WI38 (cell line): ENCODE results near the gene SLC6A11.

ENCODE experiments used
- H3K4me3 ChIP-seq: 2 replicates; pipeline ENCODE4 v1.5.1; 2011; ENCODE audit warnings: low read depth, mild to moderate bottlenecking, control low read depth, low read length
- TF ChIP-seq, protein P1 (sequence below): IDR thresholded peaks from 2 replicates; pipeline ENCODE4 v1.5.1; 2012; ENCODE audit warnings: low read depth, mild to moderate bottlenecking, control low read depth, low read length

Gene SLC6A11

DNA sequence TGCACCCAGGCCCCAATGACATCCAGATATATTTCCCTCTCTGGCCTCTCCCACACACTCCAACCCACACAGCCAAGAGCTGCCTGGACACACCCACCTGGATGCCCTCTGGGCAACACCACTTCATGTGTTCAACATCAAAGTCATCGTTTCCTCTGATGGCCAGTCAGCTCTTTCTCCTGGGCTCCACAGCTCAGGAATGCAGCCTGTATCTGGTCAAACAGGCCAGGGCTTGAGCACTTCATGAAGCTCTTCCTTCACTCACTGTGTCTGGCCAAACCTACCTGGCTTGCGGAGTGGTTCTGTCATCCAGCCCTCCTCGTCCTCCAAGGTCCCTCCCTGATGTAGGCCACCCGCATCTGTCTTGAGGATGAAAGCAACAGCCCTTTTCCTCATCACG, 35.8 kb upstream of the SLC6A11 start:
- H3K4me3 ChIP-seq: no peak overlapping the region
- TF ChIP-seq, protein P1, sequence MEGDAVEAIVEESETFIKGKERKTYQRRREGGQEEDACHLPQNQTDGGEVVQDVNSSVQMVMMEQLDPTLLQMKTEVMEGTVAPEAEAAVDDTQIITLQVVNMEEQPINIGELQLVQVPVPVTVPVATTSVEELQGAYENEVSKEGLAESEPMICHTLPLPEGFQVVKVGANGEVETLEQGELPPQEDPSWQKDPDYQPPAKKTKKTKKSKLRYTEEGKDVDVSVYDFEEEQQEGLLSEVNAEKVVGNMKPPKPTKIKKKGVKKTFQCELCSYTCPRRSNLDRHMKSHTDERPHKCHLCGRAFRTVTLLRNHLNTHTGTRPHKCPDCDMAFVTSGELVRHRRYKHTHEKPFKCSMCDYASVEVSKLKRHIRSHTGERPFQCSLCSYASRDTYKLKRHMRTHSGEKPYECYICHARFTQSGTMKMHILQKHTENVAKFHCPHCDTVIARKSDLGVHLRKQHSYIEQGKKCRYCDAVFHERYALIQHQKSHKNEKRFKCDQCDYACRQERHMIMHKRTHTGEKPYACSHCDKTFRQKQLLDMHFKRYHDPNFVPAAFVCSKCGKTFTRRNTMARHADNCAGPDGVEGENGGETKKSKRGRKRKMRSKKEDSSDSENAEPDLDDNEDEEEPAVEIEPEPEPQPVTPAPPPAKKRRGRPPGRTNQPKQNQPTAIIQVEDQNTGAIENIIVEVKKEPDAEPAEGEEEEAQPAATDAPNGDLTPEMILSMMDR: no peak

DNA sequence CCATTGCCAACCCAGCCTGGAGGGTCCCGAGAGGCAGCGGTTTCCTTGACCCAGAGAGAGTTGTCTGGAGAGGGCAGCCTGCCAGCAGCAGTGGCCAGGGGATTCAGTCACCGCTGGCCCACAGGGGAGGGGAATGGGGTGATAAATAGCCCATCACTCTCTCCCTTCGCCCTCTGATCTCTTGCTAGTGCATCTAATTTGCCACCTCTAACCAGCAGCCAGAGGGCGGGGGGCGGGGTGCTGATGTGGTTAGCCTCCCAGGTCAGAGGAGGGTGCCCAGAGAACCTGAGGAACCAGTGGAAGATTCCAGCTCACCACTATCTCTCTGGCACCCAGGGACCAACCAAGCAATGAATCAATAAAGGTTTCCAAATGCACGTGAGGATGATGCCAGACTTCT, 35.1 kb upstream of the SLC6A11 start:
- TF ChIP-seq, protein P1: no peak
- H3K4me3 ChIP-seq: no peak overlapping the region

DNA sequence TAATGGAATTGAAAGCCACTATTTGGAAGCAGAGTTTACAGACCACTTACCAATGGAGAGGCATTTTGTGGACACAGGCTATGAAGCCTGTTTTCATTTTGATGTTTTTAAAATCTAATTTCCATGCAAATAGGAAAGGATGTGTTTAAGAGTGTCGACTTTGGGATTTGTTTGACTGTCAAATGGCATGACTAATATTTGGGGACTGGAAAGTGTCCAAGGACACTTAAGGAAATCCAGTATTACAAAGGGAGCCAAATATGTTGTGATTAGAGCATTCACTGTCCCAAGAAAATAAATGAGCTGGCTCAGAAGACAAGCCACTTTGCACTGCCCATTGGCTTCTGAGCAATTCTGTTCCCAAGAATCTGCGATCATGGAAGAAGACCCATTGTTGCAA, 34.0 kb upstream of the SLC6A11 start:
- TF ChIP-seq, protein P1: no peak
- H3K4me3 ChIP-seq: no peak overlapping the region

DNA sequence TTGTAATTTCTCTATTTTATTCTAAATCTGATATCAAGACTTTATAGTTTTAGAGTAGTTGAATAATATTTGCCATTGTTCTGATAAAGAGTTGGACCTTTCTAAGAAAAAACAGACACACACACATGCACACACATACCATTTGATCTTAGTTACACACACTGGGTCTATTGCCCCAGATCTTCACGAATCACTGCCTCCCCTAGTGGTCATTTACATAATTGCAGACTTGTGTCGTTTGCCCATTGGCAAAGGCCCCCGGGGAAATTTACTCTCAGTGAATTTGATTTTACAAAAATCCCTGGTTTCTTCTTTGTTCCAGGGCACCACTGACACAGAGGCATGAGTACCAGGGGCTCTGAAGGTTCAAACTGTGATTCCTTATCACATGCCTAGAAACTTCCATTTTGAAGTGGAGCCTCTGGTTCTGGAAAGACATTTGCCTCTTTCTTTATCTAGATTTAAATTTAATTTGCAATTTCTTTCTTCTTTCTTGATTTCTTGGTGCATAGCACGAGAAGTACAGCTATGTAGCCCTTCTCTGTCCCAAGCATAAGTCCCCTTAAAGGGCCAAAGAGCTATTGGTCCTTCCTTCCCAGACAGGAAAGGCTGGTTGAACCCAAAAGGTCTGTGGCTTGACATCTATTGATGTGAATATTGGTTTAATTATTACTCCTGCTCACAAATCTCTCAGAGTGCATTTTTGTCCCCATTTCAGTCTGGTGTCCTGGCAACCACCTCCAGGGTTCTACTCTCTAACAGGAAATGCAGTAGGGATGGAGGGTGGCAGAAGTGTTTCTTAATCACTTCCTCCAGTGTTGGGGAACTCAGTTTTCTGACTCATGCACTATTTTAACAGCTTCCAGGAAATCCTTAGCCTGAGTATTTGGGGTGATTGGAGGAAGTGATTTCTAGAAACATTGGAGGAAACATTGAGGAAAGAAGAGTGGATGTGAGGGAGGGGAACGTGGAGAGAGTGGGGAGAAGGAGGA, 32.4 kb upstream of the SLC6A11 start:
- TF ChIP-seq, protein P1: peak; percentile 84
- H3K4me3 ChIP-seq: no peak overlapping the region

DNA sequence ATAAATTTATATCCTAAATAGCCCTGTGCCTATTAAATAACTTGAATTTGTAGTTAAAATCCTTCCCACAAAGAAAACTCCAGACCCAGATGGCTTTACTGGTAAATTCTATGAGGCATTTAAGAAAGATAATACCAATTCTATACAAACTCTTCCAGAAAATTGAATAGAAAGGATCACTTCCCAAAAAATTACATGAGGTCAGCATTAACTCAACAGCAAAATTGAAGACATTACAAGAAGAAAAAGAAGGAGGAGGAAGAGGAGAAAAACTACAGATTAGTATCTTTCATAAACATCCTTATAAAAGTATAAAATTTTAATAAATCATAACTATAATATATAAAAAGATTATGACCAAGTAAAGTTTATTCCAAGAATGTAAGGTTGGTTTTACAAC, 29.4 kb upstream of the SLC6A11 start:
- TF ChIP-seq, protein P1: no peak

DNA sequence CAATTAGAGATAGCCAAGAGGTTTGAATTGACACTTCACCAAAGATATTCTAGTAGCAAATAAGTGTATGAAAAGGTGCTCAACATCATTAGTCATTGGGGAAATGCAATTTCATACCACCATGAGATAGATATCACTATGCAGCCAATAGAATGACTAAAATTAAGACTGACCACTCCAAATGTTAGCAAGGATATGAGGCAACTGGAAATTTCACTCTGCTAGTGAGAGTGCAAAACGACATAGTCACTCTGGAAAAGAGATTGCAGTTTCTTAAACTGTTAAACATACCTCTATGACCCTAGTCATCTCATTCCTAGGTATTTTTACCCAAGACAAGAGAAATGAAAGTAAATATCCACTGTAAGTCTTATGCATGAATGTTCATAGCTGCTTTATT, 27.6 kb upstream of the SLC6A11 start:
- TF ChIP-seq, protein P1: no peak
- H3K4me3 ChIP-seq: no peak overlapping the region

More for the DNA sequence above, 29.4 kb upstream of the SLC6A11 start:
- no peak overlapping the region for H3K4me3 ChIP-seq

DNA sequence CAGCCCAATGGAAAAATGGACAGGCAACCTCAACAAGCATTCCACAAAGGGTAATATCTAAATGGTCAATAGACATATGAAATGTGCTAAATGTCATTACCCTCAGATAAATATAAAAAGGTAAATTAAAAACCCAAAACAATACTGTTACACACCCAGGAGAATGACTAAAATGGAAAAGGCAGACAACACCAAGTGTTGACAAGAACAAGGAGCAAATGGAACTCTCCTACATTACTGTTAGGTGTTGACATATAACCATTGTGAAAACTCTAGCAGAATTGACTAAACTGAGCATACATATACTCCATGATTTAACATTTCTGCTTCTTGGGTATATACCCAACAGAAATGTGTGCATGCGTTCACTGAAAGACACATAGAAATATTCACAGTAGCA, 25.3 kb upstream of the SLC6A11 start:
- no peak overlapping the region for H3K4me3 ChIP-seq
- TF ChIP-seq, protein P1: no peak
